GM21447 (cell line): ENCODE measurements around the gene SLCO3A1.

Experiments used
- ATAC-seq: cut with Tn5 transposase; IDR thresholded peaks from one replicate; pipeline ENCODE4 v1.9.1; 2021; ENCODE audit not compliant: unreplicated experiment

The SLCO3A1 gene

DNA sequence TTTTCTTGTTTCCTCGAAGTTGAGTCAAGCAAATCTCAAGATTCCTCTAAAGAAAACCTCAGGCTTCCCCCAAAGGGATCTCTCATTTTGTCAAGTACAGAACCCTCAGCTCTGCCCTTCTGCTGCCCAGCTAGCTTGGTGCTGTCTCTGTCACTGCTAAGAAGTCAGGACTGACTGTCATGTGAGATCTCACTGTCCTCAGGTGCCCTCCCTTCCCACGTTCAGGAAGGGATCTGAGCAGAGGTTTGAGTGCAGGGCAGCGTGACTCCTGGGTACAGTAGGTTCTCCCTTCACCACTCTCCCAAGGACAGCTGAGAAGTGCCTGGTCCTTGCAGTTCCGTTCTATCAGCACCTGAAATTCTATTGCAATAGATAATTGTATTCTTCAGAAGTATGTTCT lies 229.7 kb downstream of the SLCO3A1 start:
- no peak for ATAC-seq

DNA sequence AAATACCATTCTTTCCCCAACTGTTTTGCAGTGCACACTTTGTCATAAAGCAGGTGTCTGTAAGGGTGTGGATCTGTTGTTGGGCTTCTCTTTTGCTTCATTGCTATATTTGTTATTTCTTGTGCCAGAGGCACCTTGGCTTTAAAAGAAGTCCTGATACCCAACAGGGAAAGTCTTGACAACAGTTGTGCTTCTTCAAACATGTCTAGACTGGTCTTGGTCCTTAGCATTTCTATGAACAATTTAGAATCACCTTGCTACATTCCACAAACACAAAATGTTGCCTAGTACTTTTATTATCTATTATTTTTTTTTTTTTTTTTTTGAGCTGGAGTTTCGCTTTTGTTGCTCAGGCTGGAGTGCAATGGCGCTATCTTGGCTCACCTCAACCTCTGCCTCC lies 233.7 kb downstream of the SLCO3A1 start:
- ATAC-seq = no peak

DNA sequence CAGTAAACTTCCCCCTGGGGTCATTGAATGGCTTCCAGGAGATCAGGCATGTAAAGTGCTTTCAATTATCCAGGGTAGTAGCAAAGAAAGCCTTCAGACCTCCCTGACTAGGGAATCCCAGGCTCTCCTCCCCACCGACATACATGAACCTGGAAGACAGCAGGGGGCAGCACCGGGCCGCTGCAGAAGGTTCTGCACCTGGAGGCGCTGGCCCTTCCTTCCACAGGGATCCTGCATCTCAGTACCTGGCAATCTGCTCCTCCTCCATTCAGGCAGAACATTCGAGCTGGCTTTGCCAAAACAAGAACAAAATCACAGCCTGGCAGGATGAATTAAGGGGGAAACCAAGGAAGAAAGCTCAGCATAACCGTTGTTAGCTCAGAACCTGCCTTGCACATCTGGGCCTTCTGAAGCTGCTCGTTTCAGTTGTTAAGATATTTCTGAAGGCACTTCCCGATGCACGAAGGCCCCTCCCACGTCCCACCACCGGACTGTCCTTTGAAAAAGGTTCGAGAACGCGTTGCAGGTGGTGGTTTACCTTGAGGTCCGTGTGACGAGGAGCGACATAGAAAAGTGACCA lies 237.7 kb downstream of the SLCO3A1 start:
- no peak for ATAC-seq

- ATAC-seq = no peak
Observed at GRCh38 chr15:92092289-92093105, 239.0 kb downstream of the SLCO3A1 start.

- peak; percentile 84 for ATAC-seq
Observed at GRCh38 chr15:92095693-92096092, 242.2 kb downstream of the SLCO3A1 start.

DNA sequence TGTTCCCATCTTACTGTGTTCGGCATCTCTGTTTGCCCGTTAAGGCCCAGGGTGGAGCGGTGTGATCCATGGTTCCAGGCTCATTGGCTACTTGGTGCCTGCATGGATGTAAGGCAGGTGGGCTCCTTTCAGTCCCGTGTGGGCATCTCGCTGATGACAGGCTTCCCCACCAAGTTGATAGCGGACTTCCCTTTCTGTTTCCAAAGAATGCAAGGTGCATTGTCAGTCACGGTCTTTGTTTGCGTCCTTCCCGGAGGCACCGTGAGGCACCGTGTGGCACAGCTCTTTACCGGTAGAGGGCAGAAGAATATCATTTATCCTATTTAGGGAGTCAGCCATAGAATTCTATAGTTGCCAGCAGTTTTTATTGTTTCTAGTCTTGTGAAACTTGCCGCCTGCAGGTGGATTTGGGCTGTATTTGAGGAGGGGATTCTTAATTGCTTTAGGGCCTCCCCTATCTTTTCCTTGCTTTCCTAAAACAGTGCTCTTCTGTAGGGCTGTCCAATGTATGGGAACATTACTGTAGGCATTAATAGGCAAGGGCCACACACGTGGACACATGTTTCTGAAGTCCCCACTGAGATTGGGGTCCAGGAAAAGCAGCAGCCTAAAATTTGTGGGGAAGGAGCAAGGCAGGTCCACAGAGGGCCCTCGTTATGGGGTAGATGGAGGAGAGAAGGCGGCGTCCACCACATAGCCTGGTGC lies 244.1 kb downstream of the SLCO3A1 start:
- peak; percentile 49 for ATAC-seq

- no peak for ATAC-seq
Observed at GRCh38 chr15:92098869-92099268, 245.4 kb downstream of the SLCO3A1 start.

- ATAC-seq = no peak
Observed at GRCh38 chr15:92100301-92100700, 246.8 kb downstream of the SLCO3A1 start.

DNA sequence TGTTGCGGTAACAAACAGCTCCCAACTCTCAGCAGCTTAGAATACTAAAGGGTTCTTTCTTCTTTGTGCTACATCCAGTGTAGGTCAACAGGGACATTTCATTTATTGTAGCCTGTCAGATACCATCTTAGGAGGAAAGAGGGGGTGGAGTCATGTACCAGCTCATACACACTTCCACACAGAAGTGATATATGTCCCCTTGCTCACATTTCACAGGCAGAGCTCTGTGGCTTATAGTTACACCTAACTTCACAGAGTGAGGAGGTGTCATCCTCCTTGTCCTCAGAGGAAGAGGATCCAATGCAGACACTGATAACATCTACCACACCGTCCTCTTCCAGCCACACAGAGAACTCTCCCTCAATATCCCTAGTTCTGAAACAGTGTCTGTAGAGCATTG lies 247.2 kb downstream of the SLCO3A1 start:
- ATAC-seq = no peak

GRCh38 chr15:92101708-92102394 lies 248.3 kb downstream of the SLCO3A1 start:
- ATAC-seq = peak; percentile 78

- ATAC-seq = peak; percentile 25
Observed at GRCh38 chr15:92102395-92102755, 248.9 kb downstream of the SLCO3A1 start.

DNA sequence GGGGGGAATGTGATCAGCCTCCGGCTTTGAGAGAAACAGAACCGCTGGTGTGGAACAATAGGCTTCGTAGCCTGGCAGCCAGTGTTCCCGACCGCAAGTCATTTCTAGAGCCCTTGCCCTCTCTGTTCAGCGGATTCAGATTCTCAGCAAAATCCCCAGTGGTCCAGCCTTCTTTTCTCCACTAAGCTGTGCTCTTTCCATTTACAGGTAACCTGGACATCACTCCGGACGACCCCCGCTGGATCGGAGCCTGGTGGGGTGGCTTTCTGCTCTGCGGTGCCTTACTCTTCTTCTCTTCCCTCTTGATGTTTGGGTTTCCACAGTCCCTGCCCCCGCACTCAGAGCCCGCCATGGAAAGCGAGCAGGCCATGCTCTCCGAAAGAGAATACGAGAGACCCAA lies 250.6 kb downstream of the SLCO3A1 start:
- ATAC-seq = no peak

DNA sequence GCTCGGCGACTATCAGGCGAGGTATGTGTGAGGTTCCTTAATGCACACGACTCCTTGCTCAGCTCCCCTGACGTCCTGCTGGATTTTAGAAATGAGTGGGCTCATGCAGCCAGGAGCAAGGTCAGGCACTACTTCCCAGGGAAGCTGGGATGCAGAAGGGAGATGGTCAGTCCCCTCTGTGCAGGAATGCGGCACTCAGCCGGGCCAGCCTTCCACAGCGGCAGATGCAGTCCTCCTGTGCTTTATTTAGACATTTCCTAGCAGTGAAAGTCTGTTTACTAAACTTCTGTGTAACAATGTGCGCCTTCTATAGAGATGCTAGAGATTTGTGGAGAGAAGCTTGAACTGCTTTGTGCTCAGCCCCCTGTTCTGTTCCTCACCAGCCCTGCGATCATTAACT lies 252.1 kb downstream of the SLCO3A1 start:
- ATAC-seq = no peak

GRCh38 chr15:92107510-92107909 lies 254.0 kb downstream of the SLCO3A1 start:
- no peak for ATAC-seq

DNA sequence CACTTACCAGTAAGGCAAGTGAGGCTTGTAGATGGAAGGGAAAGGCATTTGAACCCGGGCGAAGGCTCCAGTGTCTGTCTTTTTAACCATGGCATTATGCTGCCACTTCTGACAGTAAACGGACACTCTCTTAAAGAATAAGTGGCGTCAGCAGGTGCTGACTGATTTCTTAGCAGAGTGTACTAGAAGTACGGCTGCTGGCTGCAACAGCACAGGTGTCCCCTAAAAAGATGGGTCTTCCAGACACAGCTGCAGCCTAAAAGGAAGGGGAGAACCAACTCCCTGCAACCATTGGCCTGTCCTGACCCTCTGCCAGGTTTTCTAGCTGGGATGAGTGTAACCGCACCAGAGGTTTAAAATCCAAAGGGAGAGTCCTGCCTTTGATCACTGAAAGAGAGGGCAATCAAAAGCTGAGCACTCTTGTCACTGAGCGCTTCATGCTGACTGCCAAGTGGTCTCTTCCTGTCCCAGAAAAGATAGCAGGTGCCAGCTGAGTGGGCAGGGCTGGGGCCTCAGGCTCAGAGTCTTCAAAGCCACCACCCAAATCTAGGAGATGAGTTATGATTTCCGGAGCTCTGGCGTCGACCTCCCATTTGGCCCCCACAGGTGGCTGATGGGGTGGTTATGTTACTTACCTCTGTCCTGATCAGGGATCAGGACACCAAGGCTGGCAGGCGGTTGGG lies 255.8 kb downstream of the SLCO3A1 start:
- ATAC-seq = no peak

- no peak for ATAC-seq
Observed at GRCh38 chr15:92111291-92111690, 257.8 kb downstream of the SLCO3A1 start.

GRCh38 chr15:92111751-92112150 lies 258.2 kb downstream of the SLCO3A1 start:
- no peak for ATAC-seq

- no peak for ATAC-seq
Observed at GRCh38 chr15:92112180-92112579, 258.7 kb downstream of the SLCO3A1 start.

DNA sequence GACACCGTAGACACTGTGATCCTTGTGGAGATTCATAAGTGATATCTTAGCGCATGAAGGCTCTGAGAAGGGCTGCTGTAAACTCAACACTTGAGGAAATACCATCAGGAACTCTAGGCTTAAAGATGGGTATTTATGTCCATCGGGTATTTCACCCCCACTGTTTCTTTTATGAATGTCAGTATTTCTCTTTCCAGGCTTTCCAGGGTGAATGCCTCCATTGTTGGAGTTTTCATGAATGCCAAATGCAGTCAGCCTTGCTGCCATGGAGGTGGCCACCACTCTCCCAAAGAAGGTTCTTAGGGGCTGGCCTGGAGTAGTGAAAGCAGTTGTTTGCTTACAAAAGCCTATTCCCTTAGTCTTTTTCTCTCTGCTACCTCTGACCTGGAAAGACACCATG lies 259.2 kb downstream of the SLCO3A1 start:
- no peak for ATAC-seq

DNA sequence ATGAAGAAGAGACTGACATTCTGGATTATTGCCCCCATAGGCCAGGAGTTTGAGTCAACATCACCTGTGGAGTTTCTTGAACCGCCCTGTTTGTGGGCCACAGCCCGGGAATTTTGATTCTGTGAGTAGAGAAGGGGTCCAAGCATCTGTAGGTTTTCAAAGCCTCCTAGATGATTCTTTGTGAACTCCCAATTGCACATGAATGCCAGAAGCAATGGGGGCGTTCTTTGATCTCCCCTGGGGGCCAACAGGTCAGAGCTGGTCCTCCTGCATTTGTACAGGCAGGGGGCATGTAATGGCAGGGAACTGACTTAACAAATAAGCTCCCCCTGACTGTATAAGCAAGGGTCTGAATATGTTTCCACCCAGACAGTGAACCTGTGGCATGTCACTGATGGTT lies 260.3 kb downstream of the SLCO3A1 start:
- ATAC-seq = no peak

GRCh38 chr15:92115834-92116233 lies 262.3 kb downstream of the SLCO3A1 start:
- no peak for ATAC-seq
